ENCODE results near the gene PSMA5. TPM values are rescaled to one million over a fixed set of nuclear protein-coding genes. Genes with fewer than 3 reads are reported as not detected.

PSMA5 gene
- total RNA-seq, 1 experiment from 2014 or later: 103 TPM

- in situ Hi-C loops (cut with HindIII; ENCODE audit: low pct_unique_long_range_greater_than_20kb, low sequenced_read_pairs): no loop called here
- no peak for DNase-seq (ENCODE audit: low read depth, low spot score)
Measured at GRCh38 chr1:109356505-109356904, 69.7 kb downstream of the PSMA5 start.

GRCh38 chr1:109354929-109355328 lies 71.3 kb downstream of the PSMA5 start:
- in situ Hi-C loops (cut with HindIII; ENCODE audit: low pct_unique_long_range_greater_than_20kb, low sequenced_read_pairs): no loop called here
- DNase-seq (ENCODE audit: low read depth, low spot score): no peak

GRCh38 chr1:109351457-109351856 lies 74.8 kb downstream of the PSMA5 start:
- in situ Hi-C loops (cut with HindIII; ENCODE audit: low pct_unique_long_range_greater_than_20kb, low sequenced_read_pairs): no loop called here
- no peak for DNase-seq (ENCODE audit: low read depth, low spot score)

- in situ Hi-C loops (cut with HindIII; ENCODE audit: low pct_unique_long_range_greater_than_20kb, low sequenced_read_pairs): no loop called here
- DNase-seq (ENCODE audit: low read depth, low spot score): no peak
Measured at GRCh38 chr1:109350655-109351054, 75.6 kb downstream of the PSMA5 start.

GRCh38 chr1:109350182-109350581 lies 76.1 kb downstream of the PSMA5 start:
- DNase-seq (ENCODE audit: low read depth, low spot score): no peak
- in situ Hi-C loops (cut with HindIII; ENCODE audit: low pct_unique_long_range_greater_than_20kb, low sequenced_read_pairs): no loop called here

Other genes starting within 250 kb of the PSMA5 start
- 200 and 205 TPM in 2 replicates for gene SARS1, start 212.5 kb downstream of the PSMA5 start, total RNA-seq (2014; rRNA removed; shearing (Covaris generic))
- 3.5 TPM in 2 replicates for gene CELSR2, start 176.9 kb downstream of the PSMA5 start, total RNA-seq (2014; rRNA removed; shearing (Covaris generic))
- gene PSRC1, start 143.3 kb downstream of the PSMA5 start, total RNA-seq (2014; rRNA removed; shearing (Covaris generic)): 17.1 and 17.3 TPM in 2 replicates
- 0.18 TPM in 1 of 2 replicates, not detected in the other for gene MYBPHL, start 119.4 kb downstream of the PSMA5 start, total RNA-seq (2014; rRNA removed; shearing (Covaris generic))
- gene SORT1, start 28.5 kb downstream of the PSMA5 start, total RNA-seq (2014; rRNA removed; shearing (Covaris generic)): 23.7 and 25.8 TPM in 2 replicates
- 0.35 and 0.37 TPM in 2 replicates for gene SYPL2, start 40.1 kb upstream of the PSMA5 start, total RNA-seq (2014; rRNA removed; shearing (Covaris generic))
- gene ATXN7L2, start 57.5 kb upstream of the PSMA5 start, total RNA-seq (2014; rRNA removed; shearing (Covaris generic)): 0.88 and 1.4 TPM in 2 replicates
- 4.5 and 4.7 TPM in 2 replicates for gene CYB561D1, start 67.6 kb upstream of the PSMA5 start, total RNA-seq (2014; rRNA removed; shearing (Covaris generic))
- 2.4 and 2.6 TPM in 2 replicates for gene AMIGO1, start 83.3 kb upstream of the PSMA5 start, total RNA-seq (2014; rRNA removed; shearing (Covaris generic))
- 0.03 and 0.98 TPM in 2 replicates for gene GPR61, start 113.4 kb upstream of the PSMA5 start, total RNA-seq (2014; rRNA removed; shearing (Covaris generic))
- gene GNAI3, start 122.2 kb upstream of the PSMA5 start, total RNA-seq (2014; rRNA removed; shearing (Covaris generic)): 8.3 TPM in 2 replicates
- gene GNAT2, start 193.2 kb upstream of the PSMA5 start, total RNA-seq (2014; rRNA removed; shearing (Covaris generic)): 0.11 and 0.18 TPM in 2 replicates
- 30.2 and 31.9 TPM in 2 replicates for gene AMPD2, start 193.4 kb upstream of the PSMA5 start, total RNA-seq (2014; rRNA removed; shearing (Covaris generic))
- gene GSTM4, start 229.7 kb upstream of the PSMA5 start, total RNA-seq (2014; rRNA removed; shearing (Covaris generic)): 32.1 and 43.6 TPM in 2 replicates
- gene GSTM2, start 241.6 kb upstream of the PSMA5 start, total RNA-seq (2014; rRNA removed; shearing (Covaris generic)): 2.2 and 5.9 TPM in 2 replicates